ENCODE results near the gene HRG. TPM values are rescaled to one million over a fixed set of nuclear protein-coding genes. Genes with fewer than 3 reads are reported as not detected.

Gene HRG
- polyA plus RNA-seq, result not detected

GRCh38 chr3:186665625-186666188 is at the start of gene HRG:
HRG (plus strand) TSS chr3:186666014; CDS start chr3:186666032, 18 bp downstream.
- no peaks in the 10 kb centered on the region for H3K36me3 Mint-ChIP-seq
- H3K9me3 Mint-ChIP-seq, result no peaks in the 10 kb centered on the region
- DNase-seq, result no peak
- no peak within 1 kb of the TSS for H3K27ac Mint-ChIP-seq
- H3K4me1 Mint-ChIP-seq, result no peaks in the 10 kb centered on the region
- peaks cover 4 to 12% (median 7%) of the 10 kb centered on the region in 3 donors for H3K27me3 Mint-ChIP-seq (ENCODE audit: low read depth in 3 of 3)
- no peak within 1 kb of the TSS for H3K4me3 Mint-ChIP-seq

DNA sequence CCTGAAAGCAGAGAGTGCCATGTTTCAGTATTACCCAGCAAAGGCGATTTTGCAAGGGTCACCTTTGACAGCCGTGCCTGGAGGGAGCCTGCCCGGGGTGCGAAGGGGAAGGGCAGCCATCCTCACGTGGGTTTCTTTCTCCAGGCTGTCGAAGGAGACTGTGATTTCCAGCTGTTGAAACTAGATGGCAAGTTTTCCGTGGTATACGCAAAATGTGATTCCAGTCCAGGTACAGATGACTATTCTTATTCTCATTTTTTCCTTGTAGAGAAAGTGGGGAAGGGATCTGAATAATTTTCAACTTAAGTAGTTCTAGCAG is 49.6 kb upstream of the HRG start:
- no peak for DNase-seq
- Mint-ChIP-seq H3K36me3 (peaks cover 0 to 3% (median 0%) of the 10 kb centered on the region in 3 donors), H3K4me1 (peaks cover 17 to 22% of the 10 kb centered on the region in 2 donors), H3K27ac (no peak overlapping the region), H3K9me3 (no peaks in the 10 kb centered on the region), H3K27me3 (ENCODE audit: low read depth in 3 of 3) (peaks cover 11 to 39% (median 16%) of the 10 kb centered on the region in 3 donors), H3K4me3 (no peak overlapping the region)

- Mint-ChIP-seq H3K4me3 (peak overlapping the region; percentile 31 to 74 (median 53)), H3K27me3 (ENCODE audit: low read depth in 3 of 3) (peaks cover 11 to 38% (median 16%) of the 10 kb centered on the region in 3 donors), H3K4me1 (peaks cover 17 to 22% of the 10 kb centered on the region in 2 donors), H3K27ac (peak overlapping the region in 1 of 6 donors; percentile 32), H3K36me3 (peaks cover 0 to 3% (median 0%) of the 10 kb centered on the region in 3 donors), H3K9me3 (no peaks in the 10 kb centered on the region)
- DNase-seq, result peak; percentile 70 to 79 (median 75)
Observed at GRCh38 chr3:186617036-186617946, 48.5 kb upstream of the HRG start.

DNA sequence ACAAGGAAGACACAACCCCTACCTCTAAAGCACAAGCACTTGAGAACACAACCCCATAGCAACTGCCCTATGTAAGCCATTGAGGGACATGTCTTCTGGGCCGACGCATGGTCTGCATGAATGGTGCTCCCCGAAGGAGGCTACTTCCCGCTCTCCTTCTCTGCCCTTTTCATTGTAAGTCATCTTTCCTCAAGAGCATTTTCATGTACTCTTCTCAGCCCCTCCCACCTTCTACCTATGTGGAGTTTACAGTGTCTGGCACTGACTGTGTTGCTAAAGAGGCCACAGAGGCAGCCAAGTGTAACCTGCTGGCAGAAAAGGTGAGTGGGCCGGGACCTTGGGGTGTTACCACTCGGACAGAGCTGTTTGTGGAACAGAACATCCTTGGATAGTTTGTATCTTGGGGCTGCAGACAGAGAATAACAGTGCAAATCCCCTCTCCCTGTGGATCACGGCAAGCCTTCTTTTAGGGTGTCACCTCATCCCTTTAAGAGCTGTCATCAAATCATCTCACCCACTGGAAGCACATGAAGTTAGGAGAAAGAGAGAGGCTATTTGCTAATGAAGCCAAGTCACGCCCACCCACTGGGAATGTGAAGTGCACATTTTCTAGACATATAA is 47.4 kb upstream of the HRG start:
- Mint-ChIP-seq H3K4me1 (peaks cover 17 to 22% of the 10 kb centered on the region in 2 donors), H3K4me3 (no peak overlapping the region)

DNA sequence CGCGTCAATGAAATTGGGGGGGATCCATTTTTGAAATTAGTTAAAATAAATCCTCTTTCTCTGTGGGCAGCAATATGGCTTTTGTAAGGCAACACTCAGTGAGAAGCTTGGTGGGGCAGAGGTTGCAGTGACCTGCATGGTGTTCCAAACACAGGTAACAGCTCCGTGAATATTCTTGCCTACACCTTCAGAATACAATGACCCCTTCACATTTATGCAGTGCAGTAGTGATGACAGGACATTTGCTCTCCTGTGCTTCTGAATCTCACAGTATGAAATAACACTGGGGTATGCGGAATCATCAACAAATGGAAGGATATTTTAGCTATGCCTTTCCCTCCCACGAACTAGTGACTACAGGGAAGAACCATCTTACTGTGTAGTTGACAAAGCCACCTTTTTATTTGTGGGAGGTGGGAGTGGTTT is 46.0 kb upstream of the HRG start:
- no peaks in the 10 kb centered on the region for H3K9me3 Mint-ChIP-seq
- H3K4me3 Mint-ChIP-seq, result no peak overlapping the region
- peaks cover 0 to 2% (median 0%) of the 10 kb centered on the region in 3 donors for H3K36me3 Mint-ChIP-seq
- H3K27me3 Mint-ChIP-seq (ENCODE audit: low read depth in 3 of 3), result peaks cover 11 to 30% (median 18%) of the 10 kb centered on the region in 3 donors
- DNase-seq, result no peak
- peaks cover 11 to 15% of the 10 kb centered on the region in 2 donors for H3K4me1 Mint-ChIP-seq
- H3K27ac Mint-ChIP-seq, result no peak overlapping the region

More for the DNA sequence above, 47.4 kb upstream of the HRG start:
- Mint-ChIP-seq H3K27me3 (ENCODE audit: low read depth in 3 of 3) (peaks cover 11 to 33% (median 18%) of the 10 kb centered on the region in 3 donors), H3K27ac (no peak overlapping the region), H3K36me3 (peaks cover 0 to 3% (median 0%) of the 10 kb centered on the region in 3 donors), H3K9me3 (no peaks in the 10 kb centered on the region)
- no peak for DNase-seq

GRCh38 chr3:186620213-186621092 is 45.4 kb upstream of the HRG start:
- Mint-ChIP-seq H3K36me3 (no peaks in the 10 kb centered on the region), H3K4me1 (peaks cover 9 to 11% of the 10 kb centered on the region in 2 donors), H3K27ac (no peak overlapping the region), H3K4me3 (no peak overlapping the region), H3K9me3 (no peaks in the 10 kb centered on the region), H3K27me3 (ENCODE audit: low read depth in 3 of 3) (peaks cover 11 to 28% (median 17%) of the 10 kb centered on the region in 3 donors)
- DNase-seq, result no peak

- Mint-ChIP-seq H3K27me3 (ENCODE audit: low read depth in 3 of 3) (peaks cover 5 to 21% (median 9%) of the 10 kb centered on the region in 3 donors), H3K27ac (no peak overlapping the region), H3K36me3 (no peaks in the 10 kb centered on the region), H3K4me3 (no peak overlapping the region), H3K9me3 (no peaks in the 10 kb centered on the region), H3K4me1 (peaks cover 5 to 6% of the 10 kb centered on the region in 2 donors)
- no peak for DNase-seq
Observed at GRCh38 chr3:186621894-186622650, 43.7 kb upstream of the HRG start.

DNA sequence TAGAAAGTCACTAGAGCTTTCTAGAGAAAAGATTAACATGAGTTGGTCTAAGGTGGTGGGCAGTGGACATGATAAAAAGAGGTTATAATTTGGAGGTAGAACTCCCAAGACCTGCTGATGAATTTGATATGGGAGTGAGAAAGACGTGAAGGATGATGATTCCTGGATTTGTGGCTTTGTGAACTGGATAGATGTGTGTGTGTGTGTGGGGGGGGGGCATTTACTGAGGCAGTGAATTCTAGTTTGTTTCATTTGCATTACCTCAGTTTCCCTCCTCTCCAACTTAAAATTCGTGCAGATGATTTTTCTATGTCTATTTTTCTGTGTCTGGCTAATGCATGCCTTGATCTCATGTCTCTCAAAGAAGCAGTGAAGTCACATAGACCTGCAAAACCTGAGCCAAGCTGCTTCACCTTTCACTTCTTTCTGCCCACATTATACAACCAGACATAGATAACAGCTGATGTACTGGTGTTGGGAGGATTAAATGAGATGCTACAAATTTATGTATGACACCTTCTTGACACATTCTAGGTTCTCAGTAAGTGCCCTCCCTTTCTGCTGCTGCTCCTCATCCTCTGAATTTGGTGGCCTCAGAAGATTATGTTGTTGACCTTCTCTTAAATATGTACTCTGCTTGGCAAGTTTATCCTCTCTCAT is 43.0 kb upstream of the HRG start:
- H3K4me1 Mint-ChIP-seq, result no peaks in the 10 kb centered on the region
- H3K4me3 Mint-ChIP-seq, result no peak overlapping the region
- no peak overlapping the region for H3K27ac Mint-ChIP-seq
- peaks cover 2 to 14% (median 7%) of the 10 kb centered on the region in 3 donors for H3K27me3 Mint-ChIP-seq (ENCODE audit: low read depth in 3 of 3)
- no peaks in the 10 kb centered on the region for H3K9me3 Mint-ChIP-seq
- DNase-seq, result no peak
- no peaks in the 10 kb centered on the region for H3K36me3 Mint-ChIP-seq

GRCh38 chr3:186624598-186624997 is 41.2 kb upstream of the HRG start:
- H3K4me1 Mint-ChIP-seq, result no peaks in the 10 kb centered on the region
- H3K36me3 Mint-ChIP-seq, result no peaks in the 10 kb centered on the region
- no peak overlapping the region for H3K27ac Mint-ChIP-seq
- no peak for DNase-seq
- H3K4me3 Mint-ChIP-seq, result no peak overlapping the region
- H3K9me3 Mint-ChIP-seq, result no peaks in the 10 kb centered on the region
- H3K27me3 Mint-ChIP-seq (ENCODE audit: low read depth in 3 of 3), result peaks cover 2 to 8% (median 6%) of the 10 kb centered on the region in 3 donors

- Mint-ChIP-seq H3K36me3 (no peaks in the 10 kb centered on the region), H3K27ac (no peak overlapping the region), H3K4me1 (no peaks in the 10 kb centered on the region), H3K9me3 (no peaks in the 10 kb centered on the region), H3K4me3 (no peak overlapping the region), H3K27me3 (ENCODE audit: low read depth in 3 of 3) (peaks cover 2 to 8% (median 6%) of the 10 kb centered on the region in 3 donors)
- DNase-seq, result no peak
Observed at GRCh38 chr3:186625600-186626042, 40.2 kb upstream of the HRG start.

- Mint-ChIP-seq H3K9me3 (no peaks in the 10 kb centered on the region), H3K36me3 (no peaks in the 10 kb centered on the region), H3K4me3 (no peak overlapping the region), H3K27ac (no peak overlapping the region), H3K27me3 (ENCODE audit: low read depth in 3 of 3) (peaks cover 2 to 7% (median 3%) of the 10 kb centered on the region in 3 donors), H3K4me1 (no peaks in the 10 kb centered on the region)
- no peak for DNase-seq
Observed at GRCh38 chr3:186626254-186626847, 39.5 kb upstream of the HRG start.

DNA sequence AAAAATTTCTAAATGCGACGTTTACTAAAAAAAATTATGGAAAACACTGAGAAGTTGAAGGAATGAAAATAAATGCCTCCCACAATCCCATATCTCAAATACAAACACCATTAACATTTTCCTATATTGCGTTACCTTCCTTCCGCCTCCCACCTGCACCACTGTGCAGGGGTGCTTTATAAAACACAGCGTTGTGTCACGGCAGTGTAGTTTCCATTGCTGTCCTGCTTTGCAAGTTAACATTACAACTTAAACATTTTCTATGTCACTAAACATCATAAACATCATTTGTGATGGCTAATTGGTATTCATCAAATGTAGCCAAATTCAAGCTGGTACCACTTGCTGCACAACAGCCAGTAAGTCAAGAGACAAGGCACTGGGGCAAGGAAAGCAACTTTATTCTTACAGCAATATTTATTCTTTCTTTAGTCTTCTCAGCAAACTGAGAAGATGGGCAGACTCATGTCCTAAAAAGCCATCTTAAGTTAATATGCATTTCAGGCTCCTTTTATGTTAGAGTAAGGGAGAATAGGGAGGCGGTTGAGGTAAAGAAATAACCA is 37.9 kb upstream of the HRG start:
- H3K9me3 Mint-ChIP-seq, result no peaks in the 10 kb centered on the region
- no peak overlapping the region for H3K27ac Mint-ChIP-seq
- no peak for DNase-seq
- no peak overlapping the region for H3K4me3 Mint-ChIP-seq
- H3K4me1 Mint-ChIP-seq, result no peaks in the 10 kb centered on the region
- H3K27me3 Mint-ChIP-seq (ENCODE audit: low read depth in 3 of 3), result peaks cover 0 to 5% (median 0%) of the 10 kb centered on the region in 3 donors
- H3K36me3 Mint-ChIP-seq, result no peaks in the 10 kb centered on the region
